BJ (cell line): Measurements from ENCODE around the gene C1orf52. TPM values are rescaled to one million over a fixed set of nuclear protein-coding genes. Genes with fewer than 3 reads are reported as not detected.

Experiments used
- CTCF ChIA-PET: fragments of 350-600 bp; formaldehyde crosslinking; extraction: SDS; loops from one replicate; lab custom pipeline; 2021; ENCODE audit warnings: antibody characterized with exemption, inconsistent platforms; lab: Yijun Ruan, JAX
- POLR2A ChIA-PET: fragments of 300-600 bp; sonication (Branson Sonifier 250); formaldehyde crosslinking; extraction: SDS; loops from one replicate; lab custom pipeline; 2021; ENCODE audit warnings: antibody characterized with exemption; lab: Charles Lee
- DNase-seq: peaks from one replicate; pipeline ENCODE4 v3.0.0-alpha.2; 2011; ENCODE audit warnings: low read depth
- H3K27me3 ChIP-seq: 2 replicates; pipeline ENCODE4 v1.6.0; 2011; ENCODE audit warnings: low read length; ENCODE audit not compliant: control insufficient read depth, insufficient read depth
- H3K36me3 ChIP-seq: 2 replicates; pipeline ENCODE4 v1.5.1; 2011; ENCODE audit warnings: low read length; ENCODE audit not compliant: control insufficient read depth, insufficient read depth
- H3K4me3 ChIP-seq: 2 replicates; pipeline ENCODE4 v1.5.1; 2011; ENCODE audit warnings: low read depth, mild to moderate bottlenecking, control low read depth, low read length
- polyA plus RNA-seq: library from polyadenylated mRNA; depleted of rRNA; stranded (reverse); fragments of >200 nt; gene quantifications from 2 replicates; pipeline ENCODE4 v1.2.3, GENCODE V29; 2011
- TF ChIP-seq, protein P1 (sequence below): IDR thresholded peaks from 2 replicates; pipeline ENCODE4 v1.5.1; 2011; ENCODE audit warnings: low read depth, mild to moderate bottlenecking, control low read depth, inconsistent platforms, low read length, moderate library complexity; ENCODE audit not compliant: insufficient read depth

The C1orf52 gene
- polyA plus RNA-seq, 1 experiment, result 29.6 TPM

DNA sequence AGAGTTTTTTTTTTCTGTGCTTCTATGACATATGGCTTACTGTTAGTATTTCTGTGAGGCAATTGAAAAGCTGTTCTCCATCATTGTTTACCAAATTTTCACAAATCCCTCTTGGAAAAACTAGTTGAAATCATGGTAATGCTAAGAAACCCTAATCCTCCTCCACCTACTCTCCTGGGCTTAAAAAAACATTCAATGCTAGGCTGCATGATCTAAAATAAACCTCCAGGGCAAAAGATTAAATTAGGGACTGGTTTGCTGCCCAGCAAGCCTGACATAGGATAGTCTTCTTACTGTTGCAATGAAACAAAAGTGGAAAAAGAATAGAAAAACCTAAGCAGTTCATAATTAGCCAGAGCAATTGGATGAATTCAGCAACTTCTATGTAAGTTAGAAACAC, 16.1 kb downstream of the C1orf52 start:
- H3K27me3 ChIP-seq, result no peaks in the 10 kb centered on the region
- CTCF ChIA-PET, result interaction anchor here (0.8 to 3.2 kb wide), 4 partner anchors 11 to 298 kb away, joined by 3 to 14 read pairs (median 9); no protein-coding TSS in a partner anchor
- H3K4me3 ChIP-seq, result no peak overlapping the region
- no peaks in the 10 kb centered on the region for H3K36me3 ChIP-seq
- no peak for DNase-seq
- TF ChIP-seq, protein P1, sequence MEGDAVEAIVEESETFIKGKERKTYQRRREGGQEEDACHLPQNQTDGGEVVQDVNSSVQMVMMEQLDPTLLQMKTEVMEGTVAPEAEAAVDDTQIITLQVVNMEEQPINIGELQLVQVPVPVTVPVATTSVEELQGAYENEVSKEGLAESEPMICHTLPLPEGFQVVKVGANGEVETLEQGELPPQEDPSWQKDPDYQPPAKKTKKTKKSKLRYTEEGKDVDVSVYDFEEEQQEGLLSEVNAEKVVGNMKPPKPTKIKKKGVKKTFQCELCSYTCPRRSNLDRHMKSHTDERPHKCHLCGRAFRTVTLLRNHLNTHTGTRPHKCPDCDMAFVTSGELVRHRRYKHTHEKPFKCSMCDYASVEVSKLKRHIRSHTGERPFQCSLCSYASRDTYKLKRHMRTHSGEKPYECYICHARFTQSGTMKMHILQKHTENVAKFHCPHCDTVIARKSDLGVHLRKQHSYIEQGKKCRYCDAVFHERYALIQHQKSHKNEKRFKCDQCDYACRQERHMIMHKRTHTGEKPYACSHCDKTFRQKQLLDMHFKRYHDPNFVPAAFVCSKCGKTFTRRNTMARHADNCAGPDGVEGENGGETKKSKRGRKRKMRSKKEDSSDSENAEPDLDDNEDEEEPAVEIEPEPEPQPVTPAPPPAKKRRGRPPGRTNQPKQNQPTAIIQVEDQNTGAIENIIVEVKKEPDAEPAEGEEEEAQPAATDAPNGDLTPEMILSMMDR, result no peak
- POLR2A ChIA-PET, result no interaction called here

DNA sequence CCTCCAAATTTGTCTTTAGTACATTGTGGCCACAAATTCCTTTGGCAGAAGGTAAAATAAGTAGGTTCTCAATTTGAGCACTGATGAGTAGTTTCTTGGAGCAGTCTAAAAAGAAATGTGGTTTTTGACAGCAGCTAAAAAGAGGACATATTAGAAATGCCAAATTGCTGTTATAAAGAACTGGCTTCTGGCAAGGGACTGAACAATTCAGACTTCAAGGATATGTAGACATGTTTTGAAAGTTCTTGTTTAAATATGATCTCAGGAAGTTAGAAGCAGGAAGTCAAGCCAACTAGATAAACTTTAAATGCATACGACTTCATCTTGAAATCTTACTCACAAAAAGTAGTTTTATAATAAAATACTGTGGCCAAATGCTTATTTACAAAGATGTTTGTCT, 18.8 kb downstream of the C1orf52 start:
- DNase-seq, result no peak
- Histone ChIP-seq H3K4me3 (no peak overlapping the region), H3K36me3 (no peaks in the 10 kb centered on the region), H3K27me3 (no peaks in the 10 kb centered on the region)
- POLR2A ChIA-PET, result no interaction called here
- CTCF ChIA-PET, result interaction anchor here (0.9 to 1.8 kb wide), 6 partner anchors 11 to 132 kb away, joined by 3 to 24 read pairs (median 6); no protein-coding TSS in a partner anchor
- TF ChIP-seq, protein P1, result no peak

DNA sequence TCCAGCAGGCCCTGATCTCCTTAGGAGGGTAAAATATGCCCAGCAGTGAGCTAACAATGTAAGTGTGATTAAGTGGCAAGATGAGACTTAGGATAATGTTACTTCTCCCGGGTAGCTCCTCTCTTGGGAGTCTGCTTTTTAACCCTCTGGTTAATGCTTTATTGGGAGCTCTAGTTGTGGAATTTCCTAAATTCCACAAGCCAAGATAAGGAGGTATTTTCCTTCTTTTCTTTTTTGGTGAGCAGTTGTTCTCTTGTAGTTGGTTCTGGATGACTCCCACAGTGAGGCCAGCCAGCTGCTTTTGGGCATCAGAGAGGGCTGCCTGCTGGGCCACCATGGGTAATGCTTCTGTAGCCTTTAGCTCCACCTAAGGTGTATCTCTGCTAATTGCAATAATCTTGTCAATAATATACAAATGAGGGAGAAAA, 19.3 kb downstream of the C1orf52 start:
- TF ChIP-seq, protein P1, result no peak

GRCh38 chr1:85237613-85238012, 21.8 kb downstream of the C1orf52 start:
- no peaks in the 10 kb centered on the region for H3K27me3 ChIP-seq
- POLR2A ChIA-PET, result no interaction called here
- TF ChIP-seq, protein P1, result no peak

More for the DNA sequence above, 19.3 kb downstream of the C1orf52 start:
- CTCF ChIA-PET, result interaction anchor here (0.9 to 1.8 kb wide), 6 partner anchors 10 to 131 kb away, joined by 3 to 24 read pairs (median 6); no protein-coding TSS in a partner anchor
- POLR2A ChIA-PET, result interaction anchor here (0.6 kb wide), 1 partner anchor 19 kb away, joined by 5 read pairs; the partner anchor contains the start of gene C1orf52
- no peak for DNase-seq
- Histone ChIP-seq H3K27me3 (no peaks in the 10 kb centered on the region), H3K36me3 (no peaks in the 10 kb centered on the region), H3K4me3 (no peak overlapping the region)

DNA sequence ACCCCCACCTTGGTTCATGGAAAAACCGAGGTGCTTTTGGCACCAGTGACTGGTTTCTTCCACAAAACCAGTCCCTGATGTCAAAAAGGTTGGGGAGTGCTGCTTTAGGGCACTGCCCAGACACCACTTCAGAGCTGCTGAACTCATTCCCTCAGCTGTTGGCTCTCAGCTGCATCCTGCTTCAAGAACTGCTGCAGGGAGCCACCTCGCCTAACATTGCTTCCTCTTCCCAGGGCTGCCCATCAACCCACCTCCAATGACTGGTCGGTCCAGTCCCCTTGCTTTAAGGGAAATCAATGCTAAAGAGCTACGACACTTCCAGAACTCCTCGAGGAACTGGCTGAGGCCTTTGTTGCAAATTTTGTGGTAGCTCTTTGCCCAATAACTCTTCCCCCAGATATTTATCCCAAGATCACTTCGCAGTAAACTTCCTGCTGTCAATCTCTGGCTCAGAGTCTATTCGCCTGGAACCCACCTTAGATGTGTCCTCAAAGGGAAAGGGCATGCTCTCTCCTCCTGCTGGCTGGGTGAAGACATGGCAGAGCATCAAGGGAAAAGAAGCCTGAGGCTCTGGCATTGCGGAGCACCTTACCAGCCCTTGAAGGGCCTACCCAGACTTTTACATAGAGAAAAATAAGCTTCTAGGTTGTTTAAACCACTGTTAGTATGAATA, 29.0 kb downstream of the C1orf52 start:
- ChIA-PET POLR2A (no interaction called here), CTCF (interaction anchor here (1.3 to 2.9 kb wide), 5 partner anchors 10 to 123 kb away, joined by 3 to 16 read pairs (median 5); partner anchors contain the start of gene C1orf52)
- no peaks in the 10 kb centered on the region for H3K36me3 ChIP-seq
- no peaks in the 10 kb centered on the region for H3K27me3 ChIP-seq
- TF ChIP-seq, protein P1, result peak; percentile 21; the same call in 1 of the 2 replicates
- no peak for DNase-seq
- no peak overlapping the region for H3K4me3 ChIP-seq

More at GRCh38 chr1:85237613-85238012, 21.8 kb downstream of the C1orf52 start:
- no peak for DNase-seq
- Histone ChIP-seq H3K4me3 (no peak overlapping the region), H3K36me3 (no peaks in the 10 kb centered on the region)
- CTCF ChIA-PET, result no interaction called here
